C1 segment of cervical spinal cord (tissue), 14 donors: ENCODE measurements around the gene CHST6.
A peak's percentile ranks its signal among the peaks of the same experiment; 100 is the strongest.
"Not testable (repeated sequence)": the region's sequence is repeated elsewhere in the genome, so short reads cannot be mapped to it uniquely, and the experiment has no call there.

Source experiments
- DNase-seq, 14 donors: peaks; one replicate each; lab custom pipeline; 2025; lab: John Stamatoyannopoulos, UW

Gene CHST6

DNA sequence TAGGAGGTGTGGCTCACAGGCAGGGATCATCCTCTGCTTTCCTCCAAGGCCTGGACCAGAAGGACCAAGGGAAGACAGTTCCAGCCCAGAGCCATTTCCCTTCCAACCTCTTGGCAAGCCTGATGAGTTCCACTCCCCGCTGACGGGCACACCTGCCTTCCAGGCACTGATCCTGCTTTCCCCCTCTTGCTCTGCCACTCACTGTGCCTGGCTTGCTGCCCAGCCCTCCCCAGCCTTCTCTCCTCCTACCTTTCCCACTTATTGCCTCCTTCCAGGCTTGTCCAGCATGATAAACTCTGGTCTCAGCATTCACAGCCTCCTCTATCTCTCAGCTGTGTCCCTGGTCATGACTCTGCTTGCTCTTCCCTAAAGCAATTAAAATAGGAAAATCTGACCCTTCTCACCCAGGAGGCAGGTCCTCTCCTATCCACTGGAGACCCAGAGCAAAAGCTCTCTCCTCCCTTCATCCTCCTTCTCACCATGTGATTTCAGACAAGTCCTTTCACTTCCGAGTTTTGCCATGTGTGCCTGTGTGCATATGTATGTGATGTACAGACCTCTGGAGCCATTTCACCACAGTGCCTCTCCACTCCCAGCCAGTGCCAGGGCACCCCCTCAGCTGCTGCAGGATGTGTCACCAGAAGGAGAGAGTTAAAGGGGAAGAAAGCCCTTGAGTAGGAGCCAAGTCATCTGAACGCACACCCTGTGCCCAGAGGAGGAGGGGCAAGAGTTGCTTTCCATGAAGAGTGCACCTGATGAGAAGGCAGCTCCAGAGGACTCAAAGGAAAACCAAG lies 17.4 kb downstream of the CHST6 start:
- peak in 5 of 14 donors; percentile 23 to 97 (median 32) for DNase-seq

DNA sequence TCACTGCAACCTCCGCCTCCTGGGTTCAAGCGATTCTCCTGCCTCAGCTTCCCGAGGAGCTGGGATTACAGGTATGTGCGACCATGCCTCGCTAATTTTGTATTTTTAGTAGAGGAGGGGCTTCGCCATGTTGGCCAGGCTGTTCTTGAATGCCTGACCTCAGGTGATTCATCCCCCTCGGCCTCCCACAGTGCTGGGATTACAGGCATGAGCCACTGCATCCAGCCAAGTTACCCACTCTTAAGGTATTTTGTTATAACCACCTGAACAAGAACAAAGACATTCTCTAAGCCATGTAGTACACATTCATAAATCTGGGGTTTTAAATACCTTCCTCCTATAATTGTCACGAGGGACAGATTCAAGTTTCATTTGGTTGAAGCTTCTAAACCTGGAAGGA lies 18.4 kb downstream of the CHST6 start:
- no peak for DNase-seq

- DNase-seq = no peak
Observed at GRCh38 chr16:75475420-75475847, 19.8 kb downstream of the CHST6 start.

DNA sequence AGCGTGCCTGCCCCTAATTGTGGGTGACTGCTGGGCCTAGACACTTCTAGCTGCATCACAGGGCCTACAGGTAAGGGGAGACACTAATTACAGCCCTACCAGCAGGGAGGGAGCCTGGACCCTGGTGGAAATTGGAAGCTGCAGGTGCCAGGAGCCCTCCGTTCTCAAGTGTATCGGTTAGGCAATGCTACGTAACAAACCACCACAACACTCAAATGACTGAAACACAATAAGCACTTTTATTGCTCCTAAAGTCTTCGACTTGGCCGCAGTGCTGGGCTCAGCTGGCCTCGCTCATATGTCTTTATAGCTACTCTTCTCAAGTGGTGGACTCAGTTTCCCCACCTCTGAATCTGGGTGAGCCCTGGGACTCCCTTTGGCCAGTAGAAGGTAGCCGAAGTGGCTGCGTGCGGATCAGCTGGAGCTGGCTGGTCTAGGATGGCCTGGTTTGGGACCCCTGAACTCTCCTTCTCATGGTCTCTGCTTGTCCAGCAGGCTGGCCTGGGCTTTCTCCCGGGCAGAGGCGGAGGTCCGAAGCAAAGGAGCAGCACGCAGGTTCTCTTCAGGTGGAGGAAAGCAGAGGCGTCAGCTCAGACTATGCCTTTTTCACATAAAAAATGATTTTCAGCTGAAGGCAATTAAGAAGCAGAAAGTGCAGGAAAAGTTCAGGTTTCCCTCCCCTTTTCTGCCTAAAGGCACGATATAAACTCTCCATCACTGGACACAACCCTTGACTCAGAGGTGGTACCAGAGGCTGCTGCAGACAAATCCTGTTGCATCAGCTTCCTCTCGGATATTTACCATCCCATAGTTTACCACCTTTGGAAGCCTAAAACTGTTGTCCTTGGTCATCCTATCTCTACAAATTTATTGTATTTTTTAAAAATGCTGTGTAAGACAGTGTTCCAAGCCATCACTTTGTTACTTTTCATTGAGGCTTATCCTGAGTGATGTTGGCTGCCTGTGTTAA lies 22.0 kb downstream of the CHST6 start:
- no peak for DNase-seq

DNA sequence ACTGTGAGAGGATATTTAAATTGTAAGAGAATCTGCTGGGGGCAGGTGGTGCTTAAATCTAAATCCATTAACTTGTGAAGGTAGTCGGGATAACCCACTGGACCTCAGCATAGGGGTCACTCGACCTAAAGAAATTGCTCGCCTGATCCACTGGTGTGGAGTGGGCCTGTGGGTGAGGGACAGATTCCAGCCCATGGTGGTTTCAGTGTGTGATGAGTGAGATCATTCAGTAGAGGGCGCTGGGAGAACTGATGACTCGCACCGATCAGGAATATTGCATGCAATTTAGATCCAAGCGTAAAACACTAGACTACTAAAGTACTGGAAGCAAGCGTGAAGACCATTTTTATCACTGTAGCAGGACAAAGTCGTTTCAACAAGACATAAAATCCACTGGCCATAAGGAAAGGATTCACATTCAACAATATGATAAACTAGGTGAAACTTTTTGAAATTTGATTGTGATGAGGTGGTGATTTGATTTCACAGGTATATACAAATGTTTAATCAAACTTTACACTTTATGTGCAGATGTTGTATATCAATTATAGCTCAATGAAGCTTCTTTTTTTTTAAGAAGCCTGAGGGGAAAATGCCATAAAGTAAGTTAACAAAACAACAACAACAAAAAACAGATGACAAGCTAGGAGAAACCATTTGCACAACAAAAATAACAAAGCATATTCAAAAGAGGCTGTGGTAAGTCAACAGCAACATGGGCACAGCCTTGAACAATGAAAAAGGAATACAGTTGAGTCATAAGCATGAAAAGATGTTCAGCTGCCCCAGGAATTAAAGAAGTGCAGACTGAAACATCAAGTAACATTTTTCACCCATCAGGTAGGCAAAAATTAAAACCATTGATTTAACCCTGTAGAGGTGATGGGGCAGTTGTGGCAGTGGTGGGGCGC lies 23.3 kb downstream of the CHST6 start:
- peak in 11 of 14 donors; percentile 10 to 69 (median 29) for DNase-seq

- DNase-seq = no peak
Observed at GRCh38 chr16:75466760-75467159, 28.5 kb downstream of the CHST6 start.

DNA sequence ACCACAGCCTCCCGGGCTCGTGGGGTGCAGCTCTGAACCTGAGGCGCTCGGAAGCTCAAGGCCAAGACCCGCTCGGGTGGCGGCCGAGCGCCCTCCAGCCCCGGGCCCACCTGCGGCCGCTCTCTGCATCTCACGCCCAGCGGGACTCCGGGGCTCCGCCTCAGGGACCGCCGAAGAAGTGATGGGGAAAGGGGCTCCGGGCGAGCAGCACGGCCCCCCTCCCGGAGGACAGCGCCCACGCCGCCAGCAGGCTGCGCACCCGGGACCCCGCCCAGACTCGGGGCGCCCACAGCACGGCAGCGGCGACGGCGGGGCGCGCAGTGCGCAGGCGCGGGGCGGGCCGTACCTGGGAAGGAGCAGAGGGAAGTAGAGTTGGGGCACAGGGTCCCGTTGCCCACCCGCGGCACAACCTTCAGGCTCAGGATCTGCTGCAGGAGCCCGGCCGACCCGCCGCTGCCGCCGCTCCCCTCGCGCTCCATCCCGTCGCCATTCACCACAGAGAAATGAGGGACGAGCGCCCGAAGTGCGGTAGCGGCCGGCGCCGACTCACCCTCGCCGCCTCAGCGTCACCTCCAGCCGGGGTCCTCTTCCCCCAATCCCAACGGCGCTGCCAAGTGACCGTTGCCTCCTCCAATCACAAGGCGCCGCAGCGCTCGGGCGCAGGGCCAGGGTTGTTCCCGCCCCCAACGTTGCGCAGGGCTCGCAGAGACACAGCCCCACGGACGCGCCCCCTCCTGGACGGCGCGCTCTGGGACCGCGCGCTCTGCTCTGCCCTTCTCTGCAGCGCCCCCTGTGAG lies 30.9 kb downstream of the CHST6 start, which contains the start of gene TMEM170A:
Gene TMEM170A, minus strand, starts transcription at position 568 of the 797 bp plus-strand sequence. Its CDS starts 89 bp downstream, at position 479.
- DNase-seq = peak; percentile 88 to 100 (median 98)

DNA sequence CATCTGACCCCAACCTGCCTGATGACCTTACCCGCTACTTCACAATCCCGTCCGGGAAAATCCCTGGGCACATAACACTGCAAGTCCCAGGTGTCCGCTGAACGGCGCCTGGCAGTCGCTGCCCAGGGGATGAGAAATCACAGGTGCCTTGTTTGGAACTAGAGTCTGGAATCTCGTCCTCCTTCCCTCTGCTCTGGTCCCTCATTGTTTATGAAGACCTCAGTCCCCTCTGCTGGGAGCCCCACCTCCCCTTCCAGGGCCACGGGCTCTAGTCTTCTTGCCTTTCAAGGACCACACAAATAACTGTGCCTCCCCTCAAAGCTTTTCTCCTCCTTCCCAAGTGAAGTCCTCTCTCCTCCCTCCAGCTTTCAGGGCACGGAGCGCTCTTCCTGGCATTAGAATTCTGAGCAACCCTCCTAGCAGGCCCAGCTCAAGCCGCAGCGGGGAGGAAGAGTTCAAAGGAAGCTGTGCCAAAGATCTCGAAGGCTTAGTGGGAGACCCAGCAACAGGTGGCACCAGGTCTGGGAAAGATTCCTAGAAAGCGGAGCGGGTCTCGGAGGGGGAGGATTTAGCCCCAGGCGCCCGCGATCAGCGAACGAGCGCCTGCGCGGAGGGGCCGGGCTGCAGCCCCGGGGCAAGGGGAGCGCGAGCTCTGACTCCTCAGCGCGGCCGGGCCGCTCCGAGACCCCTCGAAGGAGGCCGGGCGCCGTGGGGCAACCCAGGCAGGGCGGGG lies 31.7 kb downstream of the CHST6 start:
- peak in 7 of 14 donors; percentile 29 to 76 (median 52) for DNase-seq

- DNase-seq = no peak
Observed at GRCh38 chr16:75462806-75463205, 32.4 kb downstream of the CHST6 start.

DNA sequence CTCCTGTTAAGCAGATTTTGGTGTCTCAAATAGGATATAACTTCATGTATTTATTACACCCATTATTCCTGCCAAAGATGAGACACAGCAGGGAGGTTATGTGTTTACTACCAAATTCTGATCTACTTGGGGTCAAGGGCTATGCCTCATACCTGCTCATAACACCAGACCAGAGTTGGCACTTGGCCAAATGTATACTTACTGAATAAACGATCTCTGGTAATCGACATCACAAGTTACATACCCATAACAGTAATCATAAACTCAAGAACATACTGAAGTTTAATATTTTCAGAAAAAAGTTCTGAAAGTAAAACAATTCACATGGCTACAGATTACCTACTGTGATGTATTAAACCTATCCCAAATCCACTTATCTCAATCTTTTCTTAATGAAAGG lies 33.7 kb downstream of the CHST6 start:
- DNase-seq = no peak

DNA sequence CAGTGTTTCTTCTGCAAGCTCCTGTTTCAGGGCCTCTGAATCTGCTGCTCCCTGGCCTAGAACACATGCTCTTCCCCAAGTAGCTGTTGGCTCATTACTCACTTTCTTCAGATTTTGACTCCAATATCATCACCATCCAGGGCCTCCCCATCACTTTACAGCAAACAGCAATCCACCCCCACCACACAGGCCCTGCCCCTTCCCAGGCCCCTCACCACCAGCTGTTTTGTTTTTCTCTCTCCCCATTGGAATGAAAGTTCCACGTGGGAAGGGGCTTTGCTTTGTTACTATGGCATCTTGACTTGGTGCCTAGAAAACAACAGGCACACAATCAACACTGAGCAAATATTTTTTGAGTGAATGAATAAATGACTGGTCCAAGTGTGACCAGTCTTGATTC lies 34.8 kb downstream of the CHST6 start:
- DNase-seq = peak in 3 of 14 donors; percentile 7 to 27 (median 10)

GRCh38 chr16:75459691-75460090 lies 35.5 kb downstream of the CHST6 start:
- no peak for DNase-seq

DNA sequence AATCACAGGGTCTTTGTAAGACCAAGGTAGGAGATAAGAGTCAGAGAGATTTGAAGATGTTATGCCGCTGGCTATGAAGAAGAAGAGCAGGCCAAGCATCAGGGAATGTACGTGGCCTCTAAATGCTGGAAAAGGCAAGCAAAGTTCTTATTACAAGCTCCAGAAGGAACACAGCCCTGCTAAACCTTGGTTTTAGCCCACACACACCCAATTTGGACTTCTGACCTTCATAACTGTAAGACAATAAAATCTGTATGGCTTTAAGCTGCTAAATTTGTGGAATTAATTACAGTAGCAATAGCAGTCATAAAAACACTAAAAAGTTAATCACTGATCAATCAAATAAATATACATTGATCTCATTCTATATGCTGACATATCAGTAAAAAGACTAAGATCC lies 36.8 kb downstream of the CHST6 start:
- no peak for DNase-seq

GRCh38 chr16:75458029-75458428 lies 37.2 kb downstream of the CHST6 start:
- no peak for DNase-seq

- no peak for DNase-seq
Observed at GRCh38 chr16:75457485-75458021, 37.7 kb downstream of the CHST6 start.

- DNase-seq = no peak
Observed at GRCh38 chr16:75456971-75457370, 38.3 kb downstream of the CHST6 start.

- DNase-seq = not testable (repeated sequence)
Observed at GRCh38 chr16:75456486-75456885, 38.8 kb downstream of the CHST6 start.

DNA sequence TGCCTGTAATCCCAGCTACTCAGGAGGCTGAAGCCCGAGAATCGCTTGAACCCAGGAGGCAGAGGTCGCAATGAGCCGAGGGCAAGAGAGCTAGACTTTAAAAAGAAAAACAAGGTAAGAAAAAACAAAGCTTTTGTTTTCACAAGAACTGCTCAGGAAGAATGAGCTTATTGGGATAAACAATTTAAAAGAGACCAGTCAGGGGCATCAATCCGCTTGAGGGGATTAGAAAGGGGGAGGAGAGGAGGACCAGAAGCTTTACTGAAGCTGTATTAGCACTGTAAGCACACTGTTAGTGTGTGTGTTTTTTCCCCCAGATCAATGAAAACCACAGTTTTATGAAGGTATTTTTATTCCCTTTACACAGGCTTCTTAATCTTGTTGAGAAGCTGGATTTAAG lies 39.6 kb downstream of the CHST6 start:
- no peak for DNase-seq

GRCh38 chr16:75452464-75453190 lies 42.6 kb downstream of the CHST6 start:
- no peak for DNase-seq
